Stimulated activated memory B cell treated with anti-CD40 and anti-IgM and Interleukin-4, amounts not matched to agents 10 μg/mL and 1 μg/mL and 100 μg/mL, for 72 hours (primary cell): Measurements from ENCODE around the gene AASS.

Source experiments
- ATAC-seq: fragments of 150-1000 bp; cut with Tn5 transposase; 2 replicates; pipeline ENCODE4 v1.10.0; 2021
- H3K27ac Mint-ChIP-seq: one replicate; pipeline ENCODE4 v1.8.0; 2022; ENCODE audit warnings: mild to moderate bottlenecking, mixed read lengths
- H3K27me3 Mint-ChIP-seq: one replicate; pipeline ENCODE4 v1.8.0; 2022; ENCODE audit warnings: mixed read lengths
- H3K36me3 Mint-ChIP-seq: one replicate; pipeline ENCODE4 v1.8.0; 2022; ENCODE audit warnings: mixed read lengths
- H3K4me1 Mint-ChIP-seq: one replicate; pipeline ENCODE4 v1.8.0; 2022; ENCODE audit warnings: mixed read lengths
- H3K4me3 Mint-ChIP-seq: one replicate; pipeline ENCODE4 v1.8.0; 2022; ENCODE audit warnings: mild to moderate bottlenecking, moderate library complexity, mixed read lengths
- H3K9me3 Mint-ChIP-seq: one replicate; pipeline ENCODE4 v1.8.0; 2022; ENCODE audit warnings: mixed read lengths

The AASS gene

GRCh38 chr7:122035876-122036275, 108.2 kb downstream of the AASS start:
- no peaks in the 10 kb centered on the region for H3K9me3 Mint-ChIP-seq
- H3K27ac Mint-ChIP-seq = no peak overlapping the region
- H3K36me3 Mint-ChIP-seq = no peaks in the 10 kb centered on the region
- ATAC-seq = no peak
- peaks cover 7% of the 10 kb centered on the region for H3K27me3 Mint-ChIP-seq
- no peaks in the 10 kb centered on the region for H3K4me1 Mint-ChIP-seq
- H3K4me3 Mint-ChIP-seq = no peak overlapping the region

- Mint-ChIP-seq H3K36me3 (no peaks in the 10 kb centered on the region), H3K27me3 (no peaks in the 10 kb centered on the region), H3K9me3 (no peaks in the 10 kb centered on the region), H3K4me1 (no peaks in the 10 kb centered on the region), H3K4me3 (no peak overlapping the region), H3K27ac (no peak overlapping the region)
- no peak for ATAC-seq
These were observed 110.4 kb downstream of the AASS start for GRCh38 chr7:122033641-122034040.

- H3K9me3 Mint-ChIP-seq = no peaks in the 10 kb centered on the region
- H3K36me3 Mint-ChIP-seq = no peaks in the 10 kb centered on the region
- H3K4me3 Mint-ChIP-seq = no peak overlapping the region
- H3K27me3 Mint-ChIP-seq = peaks cover 6% of the 10 kb centered on the region
- H3K27ac Mint-ChIP-seq = no peak overlapping the region
- H3K4me1 Mint-ChIP-seq = no peaks in the 10 kb centered on the region
- ATAC-seq = no peak
These were observed 117.0 kb downstream of the AASS start for GRCh38 chr7:122027058-122027457.
